Loucy (cell line): ENCODE results near the gene ZSWIM7.

Experiments used
- H2AFZ ChIP-seq: fragments of 200-600 bp; sonication (generic); 2 replicates; pipeline ENCODE4 v1.6.0; 2016; ENCODE audit warnings: antibody characterized with exemption, mild to moderate bottlenecking, low read length, moderate library complexity
- H3F3A ChIP-seq: fragments of 200-600 bp; 2 replicates; pipeline ENCODE4 v1.6.0; 2016; ENCODE audit warnings: antibody characterized with exemption, low read depth, mild to moderate bottlenecking
- H3K27me3 ChIP-seq: fragments of 200-600 bp; sonication (generic); 2 replicates; pipeline ENCODE4 v1.6.1; 2014; ENCODE audit warnings: low read length, mild to moderate bottlenecking; ENCODE audit not compliant: insufficient read depth, poor library complexity, severe bottlenecking
- H3K36me3 ChIP-seq: fragments of 200-600 bp; sonication (generic); 2 replicates; pipeline ENCODE4 v1.6.1; 2016; ENCODE audit warnings: low read length; ENCODE audit not compliant: insufficient read depth
- H3K4me1 ChIP-seq: fragments of 200-600 bp; sonication (generic); 2 replicates; pipeline ENCODE4 v1.5.1; 2014; ENCODE audit warnings: low read length, mild to moderate bottlenecking; ENCODE audit not compliant: insufficient read depth, poor library complexity, severe bottlenecking
- H3K4me2 ChIP-seq: fragments of 200-600 bp; sonication (generic); 2 replicates; pipeline ENCODE4 v1.6.0; 2014; ENCODE audit warnings: antibody characterized with exemption, low read length, low read depth, mild to moderate bottlenecking; ENCODE audit not compliant: poor library complexity, severe bottlenecking
- H3K4me3 ChIP-seq: fragments of 200-600 bp; sonication (generic); 2 replicates; pipeline ENCODE4 v1.5.1; 2014; ENCODE audit warnings: low read length, mild to moderate bottlenecking, mixed read lengths; ENCODE audit not compliant: poor library complexity, severe bottlenecking
- H3K79me2 ChIP-seq: fragments of 200-600 bp; sonication (generic); 2 replicates; pipeline ENCODE4 v1.6.1; 2014; ENCODE audit warnings: low read length; ENCODE audit not compliant: insufficient read depth
- H3K9ac ChIP-seq: fragments of 200-600 bp; sonication (generic); 2 replicates; pipeline ENCODE4 v1.6.0; 2014; ENCODE audit warnings: mild to moderate bottlenecking, low read depth, low read length, moderate library complexity; ENCODE audit not compliant: poor library complexity, severe bottlenecking
- H3K9me2 ChIP-seq: fragments of 200-600 bp; sonication (generic); replicated peaks from 2 replicates; pipeline ENCODE4 v1.6.1; 2016; ENCODE audit warnings: low read depth, low read length, mixed read lengths
- H3K9me3 ChIP-seq: fragments of 200-600 bp; sonication (generic); 2 replicates; pipeline ENCODE4 v1.6.1; 2014; ENCODE audit warnings: mild to moderate bottlenecking, antibody characterized with exemption, low read length, low read depth; ENCODE audit not compliant: insufficient read depth
- H4K20me1 ChIP-seq: fragments of 200-600 bp; sonication (generic); 2 replicates; pipeline ENCODE4 v1.6.0; 2014; ENCODE audit warnings: antibody characterized with exemption, low read length, mild to moderate bottlenecking; ENCODE audit not compliant: insufficient read depth, poor library complexity, severe bottlenecking
- CTCF ChIP-seq: fragments of 200-600 bp; sonication (generic); conservative IDR thresholded peaks from 2 replicates; pipeline ENCODE4 v1.5.1; 2014; ENCODE audit warnings: mild to moderate bottlenecking, antibody characterized with exemption, low read length
- EZH2phosphoT487 ChIP-seq: fragments of 200-600 bp; IDR thresholded peaks from 2 replicates; pipeline ENCODE4 v1.6.1; 2018; ENCODE audit warnings: antibody characterized with exemption, mild to moderate bottlenecking, moderate library complexity, borderline replicate concordance

The ZSWIM7 gene

GRCh38 chr17:15928286-15928785, 71.2 kb downstream of the ZSWIM7 start:
- no peaks in the 10 kb centered on the region for H3K9me2 ChIP-seq
- H3K36me3 ChIP-seq, result no peaks in the 10 kb centered on the region
- no peak overlapping the region for H3K9ac ChIP-seq
- H3K4me1 ChIP-seq, result no peaks in the 10 kb centered on the region
- no peaks in the 10 kb centered on the region for H3K9me3 ChIP-seq
- H3K27me3 ChIP-seq, result no peaks in the 10 kb centered on the region
- H3K4me3 ChIP-seq, result no peak overlapping the region
- H3K79me2 ChIP-seq, result no peaks in the 10 kb centered on the region
- H4K20me1 ChIP-seq, result no peaks in the 10 kb centered on the region
- TF ChIP-seq EZH2phosphoT487 (no peak), CTCF (no peak)
- no peaks in the 10 kb centered on the region for H3F3A ChIP-seq
- no peak overlapping the region for H2AFZ ChIP-seq
- no peak overlapping the region for H3K4me2 ChIP-seq
